SK-N-SH (cell line): ENCODE measurements around the gene HAUS6. TPM values are rescaled to one million over a fixed set of nuclear protein-coding genes. Genes with fewer than 3 reads are reported as not detected.

ENCODE experiments used
- CTCF ChIA-PET: fragments of 300-600, 350-600 bp; formaldehyde crosslinking; extraction: SDS; loops from one replicate; lab custom pipeline; 2021; lab: Yijun Ruan, JAX
- POLR2A ChIA-PET: fragments of 350-600 bp; sonication (Branson Sonifier 250); formaldehyde crosslinking; extraction: SDS; loops from one replicate; lab custom pipeline; 2020; ENCODE audit warnings: antibody characterized with exemption, inconsistent platforms; lab: Yijun Ruan, JAX
- DNase-seq: peaks from one replicate; pipeline ENCODE4 v3.0.0; 2012
- H2AFZ ChIP-seq: fragments of 200-600 bp; sonication (generic); 2 replicates; pipeline ENCODE4 v1.8.1; 2016; ENCODE audit warnings: antibody characterized with exemption, mild to moderate bottlenecking, low read depth
- H3F3A ChIP-seq: fragments of 200-600 bp; sonication (generic); replicated peaks from 2 replicates; pipeline ENCODE3; 2016; ENCODE audit warnings: antibody characterized with exemption, mild to moderate bottlenecking; ENCODE audit not compliant: insufficient read depth
- H3K27ac ChIP-seq, 2 experiments: fragments of 200-500 bp in 1 of 2; fragments of 200-600 bp in 1 of 2; sonication (Bioruptor generic) in 1 of 2; sonication (generic), shearing (Covaris generic) in 1 of 2; 2 replicates each; pipeline versions ENCODE4 v1.5.1 to v1.6.1; 2014 to 2016; ENCODE audit warnings: low read depth in 2 of 2, inconsistent platforms in 1 of 2, low read length in 1 of 2, mild to moderate bottlenecking in 1 of 2, mixed read lengths in 1 of 2
- H3K27me3 ChIP-seq: fragments of 200-600 bp; sonication (generic), shearing (Covaris generic); 2 replicates; pipeline ENCODE4 v1.6.1; 2016; ENCODE audit warnings: mixed run types; ENCODE audit not compliant: insufficient read depth
- H3K36me3 ChIP-seq, 2 experiments: fragments of 200-500 bp in 1 of 2; fragments of 200-600 bp in 1 of 2; sonication (Bioruptor generic) in 1 of 2; sonication (generic) in 1 of 2; replicated peaks in 1 of 2; 2 replicates each; pipeline versions ENCODE3 to v1.5.1; 2014 to 2016; ENCODE audit warnings: low read length in 1 of 2, mild to moderate bottlenecking in 1 of 2; ENCODE audit not compliant: insufficient read depth in 2 of 2, control insufficient read depth in 1 of 2
- H3K4me1 ChIP-seq, 2 experiments: fragments of 200-500 bp in 1 of 2; fragments of 200-600 bp in 1 of 2; sonication (Bioruptor generic) in 1 of 2; sonication (generic), shearing (Covaris generic) in 1 of 2; 2 replicates each; pipeline versions ENCODE4 v1.5.1 to v1.6.1; 2014 to 2016; ENCODE audit warnings: low read depth in 1 of 2, low read length in 1 of 2, mixed run types in 1 of 2; ENCODE audit not compliant: insufficient read depth in 2 of 2, control insufficient read depth in 1 of 2
- H3K4me2 ChIP-seq: fragments of 200-600 bp; sonication (generic), shearing (Covaris generic); 2 replicates; pipeline ENCODE4 v1.6.1; 2017; ENCODE audit warnings: mixed run types
- H3K4me3 ChIP-seq, 2 experiments: fragments of 200-500 bp in 1 of 2; fragments of 200-600 bp in 1 of 2; sonication (Bioruptor generic) in 1 of 2; sonication (generic), shearing (Covaris generic) in 1 of 2; 2 replicates each; pipeline versions ENCODE4 v1.5.1 to v1.8.1; 2014 to 2016; ENCODE audit warnings: low read depth in 2 of 2, inconsistent platforms in 1 of 2, low read length in 1 of 2, mild to moderate bottlenecking in 1 of 2, mixed read lengths in 1 of 2, moderate library complexity in 1 of 2
- H3K79me2 ChIP-seq: fragments of 200-600 bp; sonication (generic); 2 replicates; pipeline ENCODE4 v1.8.1; 2017; ENCODE audit warnings: mild to moderate bottlenecking; ENCODE audit not compliant: insufficient read depth
- H3K9ac ChIP-seq: fragments of 200-600 bp; sonication (generic); 2 replicates; pipeline ENCODE4 v1.6.1; 2017; ENCODE audit warnings: mixed run types
- H3K9me2 ChIP-seq: fragments of 200-600 bp; sonication (generic); 2 replicates; pipeline ENCODE4 v1.6.1; 2017; ENCODE audit warnings: mixed run types
- H3K9me3 ChIP-seq: fragments of 200-600 bp; sonication (generic); 2 replicates; pipeline ENCODE4 v1.6.1; 2017; ENCODE audit warnings: mixed run types, mild to moderate bottlenecking, moderate library complexity
- H4K20me1 ChIP-seq: fragments of 200-600 bp; sonication (generic); 2 replicates; pipeline ENCODE4 v1.6.1; 2017; ENCODE audit warnings: mild to moderate bottlenecking, mixed run types; ENCODE audit not compliant: insufficient read depth
- FOSL2 ChIP-seq: IDR thresholded peaks from 2 replicates; pipeline ENCODE4 v1.4.0; 2012; ENCODE audit warnings: low read depth, mild to moderate bottlenecking, moderate library complexity, borderline replicate concordance
- NRF1 ChIP-seq: IDR thresholded peaks from 2 replicates; pipeline ENCODE4 v1.6.1; 2012; ENCODE audit warnings: low read depth, mild to moderate bottlenecking, low read length
- SIN3A ChIP-seq: IDR thresholded peaks from 2 replicates; pipeline ENCODE4 v1.6.1; 2012; ENCODE audit warnings: low read depth, mild to moderate bottlenecking, low read length, moderate library complexity, borderline replicate concordance
- TEAD4 ChIP-seq: IDR thresholded peaks from 2 replicates; pipeline ENCODE4 v1.4.0; 2012; ENCODE audit warnings: mild to moderate bottlenecking, borderline replicate concordance; ENCODE audit not compliant: insufficient read depth
- YY1 ChIP-seq: IDR thresholded peaks from 2 replicates; pipeline ENCODE4 v1.4.0; 2012; ENCODE audit warnings: low read depth, mild to moderate bottlenecking
- WGBS: methylation state at CpG from one replicate; pipeline ENCODE4 v1.1.6; 2017; ENCODE audit warnings: low lambda C conversion rate; 5-methylcytosine and 5-hydroxymethylcytosine counted together
- polyA plus RNA-seq, 3 experiments: library from polyadenylated mRNA; depleted of rRNA; stranded (reverse); fragments of >200 nt; gene quantifications; 2 replicates each; pipeline ENCODE4 v1.2.3, GENCODE V29; 2012
- TF ChIP-seq, protein P1 (sequence below): IDR thresholded peaks from 2 replicates; pipeline ENCODE4; 2012
- TF ChIP-seq, protein P2 (sequence below): fragments of 200-600 bp; sonication (generic); IDR thresholded peaks from 2 replicates; pipeline ENCODE4 v1.6.1; 2017; ENCODE audit warnings: antibody characterized with exemption, mild to moderate bottlenecking, moderate library complexity
- TF ChIP-seq, protein P3 (sequence below): IDR thresholded peaks from 2 replicates; pipeline ENCODE4 v1.6.1; 2012; ENCODE audit warnings: mild to moderate bottlenecking, low read depth, low read length, moderate library complexity
- TF ChIP-seq, protein P4 (sequence below): fragments of 150-350 bp; IDR thresholded peaks from 2 replicates; pipeline ENCODE4 v1.6.1; 2016; ENCODE audit warnings: mild to moderate bottlenecking, low read depth, low read length
- TF ChIP-seq, protein P5 (sequence below): fragments of 150-350 bp; IDR thresholded peaks from 2 replicates; pipeline ENCODE4 v1.6.1; 2017; ENCODE audit warnings: antibody characterized with exemption, low read length, low read depth, borderline replicate concordance

HAUS6 gene
- polyA plus RNA-seq, 1 of the 3 experiments (the other 2 are of a cell fraction) = 4.7 TPM

DNA sequence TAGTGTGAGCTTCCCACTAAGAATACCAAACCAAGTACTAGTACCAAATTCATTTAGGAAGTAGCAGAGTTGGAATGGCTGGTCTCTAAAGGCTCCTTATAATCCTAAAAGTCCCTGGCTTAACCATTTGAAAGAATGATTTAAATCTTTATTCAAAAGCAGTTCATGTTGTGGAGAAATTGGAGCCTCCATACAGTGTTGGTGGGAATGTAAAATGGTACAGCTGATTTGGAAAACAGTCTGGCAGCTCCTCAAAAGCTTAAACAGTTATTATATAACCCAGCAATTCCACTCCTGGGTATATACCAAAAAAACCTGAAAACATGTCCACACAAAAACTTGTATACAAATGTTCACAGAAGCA is 21.7 kb upstream of the HAUS6 start:
- TF ChIP-seq, protein P1, sequence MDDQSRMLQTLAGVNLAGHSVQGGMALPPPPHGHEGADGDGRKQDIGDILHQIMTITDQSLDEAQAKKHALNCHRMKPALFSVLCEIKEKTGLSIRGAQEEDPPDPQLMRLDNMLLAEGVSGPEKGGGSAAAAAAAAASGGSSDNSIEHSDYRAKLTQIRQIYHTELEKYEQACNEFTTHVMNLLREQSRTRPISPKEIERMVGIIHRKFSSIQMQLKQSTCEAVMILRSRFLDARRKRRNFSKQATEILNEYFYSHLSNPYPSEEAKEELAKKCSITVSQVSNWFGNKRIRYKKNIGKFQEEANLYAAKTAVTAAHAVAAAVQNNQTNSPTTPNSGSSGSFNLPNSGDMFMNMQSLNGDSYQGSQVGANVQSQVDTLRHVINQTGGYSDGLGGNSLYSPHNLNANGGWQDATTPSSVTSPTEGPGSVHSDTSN = no peak
- ChIA-PET CTCF (interaction anchor here (0.6 kb wide), 1 partner anchor 16 kb away, joined by 3 read pairs; no protein-coding TSS in a partner anchor), POLR2A (interaction anchor here (0.6 kb wide), 2 partner anchors 20 to 576 kb away, joined by 3 read pairs; no protein-coding TSS in a partner anchor)
- H3K9me2 ChIP-seq = no peaks in the 10 kb centered on the region
- H3K27ac ChIP-seq = no peak overlapping the region
- H3K4me1 ChIP-seq = peaks cover 0 to 9% of the 10 kb centered on the region in 2 experiments; a peak in 3 of 4 replicates
- H3K4me2 ChIP-seq = peak overlapping the region; percentile 93
- H3K27me3 ChIP-seq = no peaks in the 10 kb centered on the region
- no peaks in the 10 kb centered on the region for H3K9me3 ChIP-seq
- H4K20me1 ChIP-seq = no peaks in the 10 kb centered on the region
- H3K9ac ChIP-seq = no peak overlapping the region
- 0 out of 4 replicates have a peak overlapping the region, but pooled peaks of 1 of the 2 experiments have one; percentile 76 for H3K4me3 ChIP-seq
- no peak overlapping the region for H2AFZ ChIP-seq
- peaks cover 4% of the 10 kb centered on the region for H3F3A ChIP-seq
- peaks cover 44% of the 10 kb centered on the region; the same call in 1 of the 2 replicates for H3K79me2 ChIP-seq
- peaks cover 22 to 35% of the 10 kb centered on the region in 2 experiments for H3K36me3 ChIP-seq
- no peak for DNase-seq

DNA sequence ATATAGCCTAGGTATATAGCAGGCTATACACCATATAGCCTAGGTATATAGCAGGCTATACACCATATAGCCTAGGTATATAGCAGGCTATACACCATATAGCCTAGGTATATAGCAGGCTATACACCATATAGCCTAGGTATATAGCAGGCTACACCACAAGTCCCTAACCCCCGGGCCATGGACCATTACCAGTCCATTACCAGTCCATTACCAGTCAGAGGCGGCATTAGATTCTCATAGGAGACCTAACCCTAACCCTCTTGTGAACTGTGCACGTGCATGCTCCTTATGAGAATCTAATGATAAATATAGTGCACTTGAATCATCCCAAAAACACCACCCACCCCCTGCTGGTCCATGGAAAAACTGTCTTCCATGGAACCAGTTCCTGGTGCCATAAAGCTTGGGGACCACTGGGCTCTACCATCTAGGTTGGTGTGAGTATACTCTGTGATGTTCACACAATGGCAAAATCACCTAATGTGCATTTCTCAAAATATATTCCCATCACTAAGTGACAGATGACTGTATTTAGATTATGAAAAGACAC is 19.9 kb upstream of the HAUS6 start:
- H4K20me1 ChIP-seq = no peaks in the 10 kb centered on the region
- H3K4me3 ChIP-seq = no peak overlapping the region
- no peak for DNase-seq
- CTCF ChIA-PET = no interaction called here
- H3K36me3 ChIP-seq = peaks cover 36 to 47% of the 10 kb centered on the region in 2 experiments
- WGBS = 92% methylated on average over 3 of the region's 3 CpGs
- peaks cover 0 to 7% of the 10 kb centered on the region in 2 experiments; a peak in 1 of 4 replicates for H3K4me1 ChIP-seq
- no peak overlapping the region for H2AFZ ChIP-seq
- H3F3A ChIP-seq = peaks cover 4% of the 10 kb centered on the region
- POLR2A ChIA-PET = no interaction called here
- no peak overlapping the region for H3K4me2 ChIP-seq
- H3K9me2 ChIP-seq = no peaks in the 10 kb centered on the region
- no peak overlapping the region for H3K9ac ChIP-seq
- H3K27ac ChIP-seq = no peak overlapping the region
- peaks cover 33% of the 10 kb centered on the region; the same call in 1 of the 2 replicates for H3K79me2 ChIP-seq
- H3K9me3 ChIP-seq = no peaks in the 10 kb centered on the region
- H3K27me3 ChIP-seq = no peaks in the 10 kb centered on the region
- TF ChIP-seq, protein P2, sequence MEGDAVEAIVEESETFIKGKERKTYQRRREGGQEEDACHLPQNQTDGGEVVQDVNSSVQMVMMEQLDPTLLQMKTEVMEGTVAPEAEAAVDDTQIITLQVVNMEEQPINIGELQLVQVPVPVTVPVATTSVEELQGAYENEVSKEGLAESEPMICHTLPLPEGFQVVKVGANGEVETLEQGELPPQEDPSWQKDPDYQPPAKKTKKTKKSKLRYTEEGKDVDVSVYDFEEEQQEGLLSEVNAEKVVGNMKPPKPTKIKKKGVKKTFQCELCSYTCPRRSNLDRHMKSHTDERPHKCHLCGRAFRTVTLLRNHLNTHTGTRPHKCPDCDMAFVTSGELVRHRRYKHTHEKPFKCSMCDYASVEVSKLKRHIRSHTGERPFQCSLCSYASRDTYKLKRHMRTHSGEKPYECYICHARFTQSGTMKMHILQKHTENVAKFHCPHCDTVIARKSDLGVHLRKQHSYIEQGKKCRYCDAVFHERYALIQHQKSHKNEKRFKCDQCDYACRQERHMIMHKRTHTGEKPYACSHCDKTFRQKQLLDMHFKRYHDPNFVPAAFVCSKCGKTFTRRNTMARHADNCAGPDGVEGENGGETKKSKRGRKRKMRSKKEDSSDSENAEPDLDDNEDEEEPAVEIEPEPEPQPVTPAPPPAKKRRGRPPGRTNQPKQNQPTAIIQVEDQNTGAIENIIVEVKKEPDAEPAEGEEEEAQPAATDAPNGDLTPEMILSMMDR = peak; percentile 14; the same call in 1 of the 2 replicates
- no peak for TF ChIP-seq TEAD4

DNA sequence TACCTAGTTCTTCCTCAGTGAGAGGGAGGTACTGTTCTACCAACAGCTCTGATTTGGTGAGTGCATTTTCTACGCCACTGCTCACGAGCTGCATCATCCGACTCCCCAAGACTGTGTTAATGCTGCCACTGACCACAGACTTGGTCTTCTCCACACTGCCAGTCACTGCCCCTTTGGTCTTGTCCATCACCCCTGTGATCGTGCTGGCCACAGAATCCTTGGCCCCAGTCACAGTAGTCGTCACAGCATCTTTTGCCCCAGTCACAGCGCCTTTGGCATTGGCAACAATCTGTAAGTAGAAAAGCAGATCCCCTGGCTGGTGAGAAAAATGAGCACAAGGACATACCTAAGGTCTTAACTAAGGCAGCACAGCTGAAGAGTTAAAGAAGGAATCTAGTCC is 18.2 kb upstream of the HAUS6 start:
- Histone ChIP-seq H3K9me3 (no peaks in the 10 kb centered on the region), H4K20me1 (no peaks in the 10 kb centered on the region), H3K79me2 (peaks cover 18% of the 10 kb centered on the region; the same call in 1 of the 2 replicates), H3K27ac (no peak overlapping the region), H3K4me2 (no peak overlapping the region), H3K9me2 (no peaks in the 10 kb centered on the region), H3K4me3 (no peak overlapping the region), H2AFZ (no peak overlapping the region), H3K9ac (no peak overlapping the region), H3K27me3 (no peaks in the 10 kb centered on the region), H3K36me3 (peaks cover 45 to 62% of the 10 kb centered on the region in 2 experiments), H3K4me1 (peaks cover 0 to 15% of the 10 kb centered on the region in 2 experiments; a peak in 1 of 4 replicates), H3F3A (peaks cover 11% of the 10 kb centered on the region)
- DNase-seq = no peak
- ChIA-PET POLR2A (no interaction called here), CTCF (interaction anchor here (1.9 kb wide), 1 partner anchor 72 kb away, joined by 8 read pairs; the partner anchor contains the start of gene RRAGA)
- WGBS = 96% methylated on average over 6 of the region's 6 CpGs
- TF ChIP-seq YY1 (no peak), SIN3A (no peak), NRF1 (no peak), FOSL2 (no peak)
- TF ChIP-seq, protein P3, sequence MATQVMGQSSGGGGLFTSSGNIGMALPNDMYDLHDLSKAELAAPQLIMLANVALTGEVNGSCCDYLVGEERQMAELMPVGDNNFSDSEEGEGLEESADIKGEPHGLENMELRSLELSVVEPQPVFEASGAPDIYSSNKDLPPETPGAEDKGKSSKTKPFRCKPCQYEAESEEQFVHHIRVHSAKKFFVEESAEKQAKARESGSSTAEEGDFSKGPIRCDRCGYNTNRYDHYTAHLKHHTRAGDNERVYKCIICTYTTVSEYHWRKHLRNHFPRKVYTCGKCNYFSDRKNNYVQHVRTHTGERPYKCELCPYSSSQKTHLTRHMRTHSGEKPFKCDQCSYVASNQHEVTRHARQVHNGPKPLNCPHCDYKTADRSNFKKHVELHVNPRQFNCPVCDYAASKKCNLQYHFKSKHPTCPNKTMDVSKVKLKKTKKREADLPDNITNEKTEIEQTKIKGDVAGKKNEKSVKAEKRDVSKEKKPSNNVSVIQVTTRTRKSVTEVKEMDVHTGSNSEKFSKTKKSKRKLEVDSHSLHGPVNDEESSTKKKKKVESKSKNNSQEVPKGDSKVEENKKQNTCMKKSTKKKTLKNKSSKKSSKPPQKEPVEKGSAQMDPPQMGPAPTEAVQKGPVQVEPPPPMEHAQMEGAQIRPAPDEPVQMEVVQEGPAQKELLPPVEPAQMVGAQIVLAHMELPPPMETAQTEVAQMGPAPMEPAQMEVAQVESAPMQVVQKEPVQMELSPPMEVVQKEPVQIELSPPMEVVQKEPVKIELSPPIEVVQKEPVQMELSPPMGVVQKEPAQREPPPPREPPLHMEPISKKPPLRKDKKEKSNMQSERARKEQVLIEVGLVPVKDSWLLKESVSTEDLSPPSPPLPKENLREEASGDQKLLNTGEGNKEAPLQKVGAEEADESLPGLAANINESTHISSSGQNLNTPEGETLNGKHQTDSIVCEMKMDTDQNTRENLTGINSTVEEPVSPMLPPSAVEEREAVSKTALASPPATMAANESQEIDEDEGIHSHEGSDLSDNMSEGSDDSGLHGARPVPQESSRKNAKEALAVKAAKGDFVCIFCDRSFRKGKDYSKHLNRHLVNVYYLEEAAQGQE = no peak
- TF ChIP-seq, protein P4, sequence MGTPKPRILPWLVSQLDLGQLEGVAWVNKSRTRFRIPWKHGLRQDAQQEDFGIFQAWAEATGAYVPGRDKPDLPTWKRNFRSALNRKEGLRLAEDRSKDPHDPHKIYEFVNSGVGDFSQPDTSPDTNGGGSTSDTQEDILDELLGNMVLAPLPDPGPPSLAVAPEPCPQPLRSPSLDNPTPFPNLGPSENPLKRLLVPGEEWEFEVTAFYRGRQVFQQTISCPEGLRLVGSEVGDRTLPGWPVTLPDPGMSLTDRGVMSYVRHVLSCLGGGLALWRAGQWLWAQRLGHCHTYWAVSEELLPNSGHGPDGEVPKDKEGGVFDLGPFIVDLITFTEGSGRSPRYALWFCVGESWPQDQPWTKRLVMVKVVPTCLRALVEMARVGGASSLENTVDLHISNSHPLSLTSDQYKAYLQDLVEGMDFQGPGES = no peak
- TF ChIP-seq, protein P5, sequence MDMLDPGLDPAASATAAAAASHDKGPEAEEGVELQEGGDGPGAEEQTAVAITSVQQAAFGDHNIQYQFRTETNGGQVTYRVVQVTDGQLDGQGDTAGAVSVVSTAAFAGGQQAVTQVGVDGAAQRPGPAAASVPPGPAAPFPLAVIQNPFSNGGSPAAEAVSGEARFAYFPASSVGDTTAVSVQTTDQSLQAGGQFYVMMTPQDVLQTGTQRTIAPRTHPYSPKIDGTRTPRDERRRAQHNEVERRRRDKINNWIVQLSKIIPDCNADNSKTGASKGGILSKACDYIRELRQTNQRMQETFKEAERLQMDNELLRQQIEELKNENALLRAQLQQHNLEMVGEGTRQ = no peak
